ENCODE measurements around the gene ZBTB16.

ZBTB16 gene

GRCh38 chr11:114293201-114293711 is 233.7 kb downstream of the ZBTB16 start:
- no peak for DNase-seq

- DNase-seq = no peak
These were observed 236.4 kb downstream of the ZBTB16 start, which contains the start of gene NNMT for GRCh38 chr11:114295676-114296604. TSS of gene NNMT (plus strand) at chr11:114296399. CDS start at chr11:114296557, 158 bp downstream.

- no peak for DNase-seq
These were observed 237.3 kb downstream of the ZBTB16 start for GRCh38 chr11:114296605-114297372.

- no peak for DNase-seq
These were observed 238.5 kb downstream of the ZBTB16 start for GRCh38 chr11:114297806-114298709.

GRCh38 chr11:114298710-114299109 is 239.2 kb downstream of the ZBTB16 start:
- no peak for DNase-seq

All from CD4-positive, alpha-beta T cell treated with Interleukin-15 for 1 hour (primary cell).